ENCODE results near the gene KRT81. TPM values are rescaled to one million over a fixed set of nuclear protein-coding genes. Genes with fewer than 3 reads are reported as not detected.

Gene KRT81
- total RNA-seq, 4 donors from 2014 or later, result 0.27 TPM; not detected in 3

DNA sequence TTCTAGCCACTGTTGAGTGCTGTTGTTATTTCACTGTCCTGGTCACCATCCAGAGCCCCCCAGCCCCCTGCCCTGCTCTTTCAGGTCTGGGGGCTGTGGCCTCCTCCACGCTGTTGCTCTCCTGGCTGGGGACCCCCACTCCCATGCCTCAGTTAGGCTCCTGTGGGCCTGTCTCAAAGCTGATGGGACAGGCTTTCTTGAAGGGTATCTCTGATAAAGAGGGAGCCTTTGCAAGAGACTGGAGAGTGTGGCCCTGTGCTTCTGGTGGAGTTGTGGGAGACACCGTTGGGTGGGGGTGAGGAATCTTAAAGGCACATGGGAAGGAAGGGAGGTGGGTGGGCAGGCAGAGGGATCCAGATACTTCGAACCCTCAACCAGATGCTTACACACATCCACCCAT lies 29.0 kb downstream of the KRT81 start:
- H3K36me3 ChIP-seq, result no peaks in the 10 kb centered on the region
- no peak for ATAC-seq
- peaks cover 0 to 9% (median 7%) of the 10 kb centered on the region in 3 donors for H3K4me1 ChIP-seq
- no peak overlapping the region for H3K27ac ChIP-seq
- no peaks in the 10 kb centered on the region for H3K9me3 ChIP-seq
- TF ChIP-seq POLR2A (IDR thresholded peaks at IDR 0.05), result no peak
- TF ChIP-seq CTCF (IDR thresholded peaks at IDR 0.05), result no peak
- TF ChIP-seq POLR2AphosphoS5 (IDR thresholded peaks at IDR 0.05), result no peak
- TF ChIP-seq EP300 (IDR thresholded peaks at IDR 0.05), result no peak
- WGBS, 2 donors (ENCODE audit: low coverage in 1 of 2), result 100% methylated on average over 1 to 2 of the region's 3 CpGs
- H3K4me3 ChIP-seq, result no peak overlapping the region
- peaks cover 40% of the 10 kb centered on the region for H3K27me3 ChIP-seq

GRCh38 chr12:52261208-52261484 lies 30.2 kb downstream of the KRT81 start:
- H3K27ac ChIP-seq, result no peak overlapping the region
- H3K4me1 ChIP-seq, result peaks cover 0 to 9% (median 7%) of the 10 kb centered on the region in 3 donors
- H3K9me3 ChIP-seq, result no peaks in the 10 kb centered on the region
- H3K36me3 ChIP-seq, result no peaks in the 10 kb centered on the region
- H3K27me3 ChIP-seq, result peaks cover 51% of the 10 kb centered on the region
- H3K4me3 ChIP-seq, result no peak overlapping the region
- ATAC-seq, result no peak
- TF ChIP-seq CTCF (IDR thresholded peaks at IDR 0.05), result no peak
- no peak for TF ChIP-seq POLR2AphosphoS5 (IDR thresholded peaks at IDR 0.05)
- TF ChIP-seq EP300 (IDR thresholded peaks at IDR 0.05), result no peak
- 71 to 80% methylated on average over 1 of the region's 1 CpG for WGBS, 2 donors (ENCODE audit: low coverage in 1 of 2)

- H3K36me3 ChIP-seq, result no peaks in the 10 kb centered on the region
- peaks cover 55% of the 10 kb centered on the region for H3K27me3 ChIP-seq
- H3K27ac ChIP-seq, result no peak overlapping the region
- no peak for TF ChIP-seq EP300 (IDR thresholded peaks at IDR 0.05)
- TF ChIP-seq CTCF (IDR thresholded peaks at IDR 0.05), result no peak
- no peak for TF ChIP-seq POLR2A (IDR thresholded peaks at IDR 0.05)
- TF ChIP-seq POLR2AphosphoS5 (IDR thresholded peaks at IDR 0.05), result no peak
- ATAC-seq, result no peak
- no peak overlapping the region for H3K4me3 ChIP-seq
- no peaks in the 10 kb centered on the region for H3K9me3 ChIP-seq
- H3K4me1 ChIP-seq, result peaks cover 0 to 9% (median 7%) of the 10 kb centered on the region in 3 donors
- WGBS, 2 donors (ENCODE audit: low coverage in 1 of 2), result 69 to 72% methylated on average over 7 to 8 of the region's 9 CpGs
These were observed 30.8 kb downstream of the KRT81 start for GRCh38 chr12:52260361-52261207.

DNA sequence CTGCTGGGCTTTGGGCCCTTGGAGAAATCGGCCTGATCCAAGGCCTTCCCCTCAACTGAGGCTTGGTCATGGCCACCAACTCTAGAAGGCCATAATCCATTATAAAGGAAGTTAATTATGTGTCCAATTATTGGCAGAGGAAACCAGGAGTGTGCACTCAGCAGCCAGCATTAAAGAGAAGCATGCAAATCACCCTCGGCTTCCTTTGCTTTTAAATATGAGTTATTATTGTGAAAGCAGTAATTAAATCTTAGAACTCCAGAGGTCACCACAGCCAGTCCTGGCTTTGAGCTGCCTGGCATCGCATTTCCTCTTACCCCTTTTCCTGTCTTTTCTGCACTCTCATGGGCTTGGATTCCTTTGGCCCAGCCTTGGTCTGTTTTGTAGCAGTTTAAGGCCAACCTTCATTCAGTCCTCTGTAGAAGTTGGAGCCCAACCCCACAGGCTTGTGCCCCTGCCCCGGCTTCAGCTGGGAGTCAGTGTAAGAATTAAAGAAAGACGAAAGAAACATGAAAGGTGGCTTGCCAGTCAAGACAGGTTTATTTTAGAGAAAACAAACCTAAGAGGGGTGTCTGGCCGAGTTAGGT lies 31.6 kb downstream of the KRT81 start:
- Histone ChIP-seq H3K4me3 (no peak overlapping the region), H3K27me3 (peaks cover 63% of the 10 kb centered on the region), H3K27ac (no peak overlapping the region), H3K4me1 (peaks cover 0 to 9% (median 7%) of the 10 kb centered on the region in 3 donors), H3K36me3 (no peaks in the 10 kb centered on the region), H3K9me3 (no peaks in the 10 kb centered on the region)
- TF ChIP-seq CTCF (IDR thresholded peaks at IDR 0.05), result no peak
- no peak for TF ChIP-seq POLR2A (IDR thresholded peaks at IDR 0.05)
- no peak for TF ChIP-seq POLR2AphosphoS5 (IDR thresholded peaks at IDR 0.05)
- no peak for TF ChIP-seq EP300 (IDR thresholded peaks at IDR 0.05)
- no peak for ATAC-seq
- 85 to 86% methylated on average over 3 to 5 of the region's 6 CpGs for WGBS, 2 donors (ENCODE audit: low coverage in 1 of 2)

Measured in gastroesophageal sphincter (tissue), 4 donors.